PFSK-1 (cell line): ENCODE data around the gene CEP290.

Experiments
- FOXP2 ChIP-seq: optimal IDR thresholded peaks from 2 replicates; pipeline ENCODE3; 2011; ENCODE audit warnings: borderline replicate concordance, control low read depth, inconsistent platforms; ENCODE audit not compliant: insufficient read depth; ENCODE audit errors: extremely low read length, extremely low read depth
- POLR2AphosphoS5 ChIP-seq: IDR thresholded peaks from 2 replicates; pipeline ENCODE4 v1.6.1; 2012; ENCODE audit warnings: low read depth, mild to moderate bottlenecking, control low read depth, low read length, moderate library complexity
- REST ChIP-seq, 2 experiments: IDR thresholded peaks; 2 replicates each; pipeline versions ENCODE4 v1.6.1 to v1.8.0; 2011 to 2012; ENCODE audit warnings: low read depth in 2 of 2, low read length in 2 of 2, control low read depth in 1 of 2, inconsistent platforms in 1 of 2, mild to moderate bottlenecking in 1 of 2, moderate library complexity in 1 of 2; ENCODE audit not compliant: insufficient read depth in 1 of 2
- SIN3A ChIP-seq: IDR thresholded peaks from 2 replicates; pipeline ENCODE4 v1.6.1; 2012; ENCODE audit warnings: mild to moderate bottlenecking, low read length, moderate library complexity, borderline replicate concordance; ENCODE audit not compliant: insufficient read depth
- TAF1 ChIP-seq: IDR thresholded peaks from 2 replicates; pipeline ENCODE4 v1.6.1; 2012; ENCODE audit warnings: low read length, control low read depth, borderline replicate concordance; ENCODE audit not compliant: insufficient read depth

CEP290 gene

GRCh38 chr12:88144037-88144436 is 2.1 kb upstream of the CEP290 start:
- TF ChIP-seq POLR2AphosphoS5 = no peak
- no peak for TF ChIP-seq SIN3A
- TF ChIP-seq REST (IDR thresholded peaks at IDR 0.05; ENCODE audit: insufficient read depth in 1 of 2, low read depth in 2 of 2, low read length in 2 of 2) = no peak

- TF ChIP-seq FOXP2 (no peak), SIN3A (no peak), REST (IDR thresholded peaks at IDR 0.05; ENCODE audit: insufficient read depth in 1 of 2, low read depth in 2 of 2, low read length in 2 of 2) (no peak), POLR2AphosphoS5 (no peak), TAF1 (no peak)
Observed at GRCh38 chr12:88142610-88142991, 713 bp upstream of the CEP290 start.

- TF ChIP-seq POLR2AphosphoS5 = no peak
- no peak for TF ChIP-seq SIN3A
- TF ChIP-seq TAF1 = no peak
- no peak for TF ChIP-seq FOXP2
- no peak for TF ChIP-seq REST (IDR thresholded peaks at IDR 0.05; ENCODE audit: insufficient read depth in 1 of 2, low read depth in 2 of 2, low read length in 2 of 2)
Observed at GRCh38 chr12:88141425-88141773, 489 bp downstream of the CEP290 start.

- TF ChIP-seq REST (IDR thresholded peaks at IDR 0.05; ENCODE audit: insufficient read depth in 1 of 2, low read depth in 2 of 2, low read length in 2 of 2) (no peak), POLR2AphosphoS5 (no peak), FOXP2 (no peak), SIN3A (no peak), TAF1 (no peak)
Observed at GRCh38 chr12:88132392-88132791, 9.5 kb downstream of the CEP290 start.

GRCh38 chr12:88127855-88128254 is 14.0 kb downstream of the CEP290 start:
- no peak for TF ChIP-seq REST (IDR thresholded peaks at IDR 0.05; ENCODE audit: insufficient read depth in 1 of 2, low read depth in 2 of 2, low read length in 2 of 2)
- TF ChIP-seq POLR2AphosphoS5 = no peak
- no peak for TF ChIP-seq FOXP2
- TF ChIP-seq SIN3A = no peak
- no peak for TF ChIP-seq TAF1
